HG03460 (cell line): Measurements from ENCODE around the gene DRAM1.
A peak's percentile ranks its signal among the peaks of the same experiment; 100 is the strongest.

Experiments used
- ATAC-seq: cut with Tn5 transposase; IDR thresholded peaks from one replicate; pipeline ENCODE4 v1.9.1; 2021; ENCODE audit not compliant: unreplicated experiment

DRAM1 gene

GRCh38 chr12:101876861-101877805, at the start of gene DRAM1:
DRAM1 (plus strand) TSS chr12:101877580; CDS start chr12:101877790, 210 bp downstream.
- ATAC-seq = peak; percentile 78

- no peak for ATAC-seq
These were observed 48.8 kb upstream of the DRAM1 start for GRCh38 chr12:101828463-101829196.

GRCh38 chr12:101829639-101830366, 47.6 kb upstream of the DRAM1 start:
- no peak for ATAC-seq

- ATAC-seq = peak; percentile 92
These were observed 46.7 kb upstream of the DRAM1 start, which contains the start of gene GNPTAB for GRCh38 chr12:101830367-101831325. GNPTAB (minus strand) TSS chr12:101830959; CDS start chr12:101830675, 284 bp downstream.

- ATAC-seq = no peak
These were observed 45.4 kb upstream of the DRAM1 start for GRCh38 chr12:101832030-101832429.

GRCh38 chr12:101838628-101839323, 38.6 kb upstream of the DRAM1 start:
- peak; percentile 72 for ATAC-seq

GRCh38 chr12:101839324-101840283, 37.8 kb upstream of the DRAM1 start:
- no peak for ATAC-seq

GRCh38 chr12:101841069-101841468, 36.3 kb upstream of the DRAM1 start:
- no peak for ATAC-seq

GRCh38 chr12:101845137-101845711, 32.2 kb upstream of the DRAM1 start:
- ATAC-seq = no peak

- ATAC-seq = no peak
These were observed 30.1 kb upstream of the DRAM1 start for GRCh38 chr12:101847325-101847724.

- ATAC-seq = no peak
These were observed 27.2 kb upstream of the DRAM1 start for GRCh38 chr12:101850199-101850598.

GRCh38 chr12:101852998-101853397, 24.4 kb upstream of the DRAM1 start:
- no peak for ATAC-seq

- ATAC-seq = peak; percentile 48
These were observed 22.6 kb upstream of the DRAM1 start for GRCh38 chr12:101854747-101855146.

- no peak for ATAC-seq
These were observed 22.0 kb upstream of the DRAM1 start for GRCh38 chr12:101855364-101855884.

- ATAC-seq = no peak
These were observed 21.4 kb upstream of the DRAM1 start for GRCh38 chr12:101855976-101856375.

GRCh38 chr12:101856614-101857013, 20.8 kb upstream of the DRAM1 start:
- peak; percentile 26 for ATAC-seq

- peak; percentile 51 for ATAC-seq
These were observed 20.3 kb upstream of the DRAM1 start for GRCh38 chr12:101857043-101857558.
